ENCODE measurements around the gene LPGAT1. TPM values are rescaled to one million over a fixed set of nuclear protein-coding genes. Genes with fewer than 3 reads are reported as not detected.

LPGAT1 gene
- total and polyA plus RNA-seq, 8 donors = 17.1 to 47.1 (median 20.7) TPM

DNA sequence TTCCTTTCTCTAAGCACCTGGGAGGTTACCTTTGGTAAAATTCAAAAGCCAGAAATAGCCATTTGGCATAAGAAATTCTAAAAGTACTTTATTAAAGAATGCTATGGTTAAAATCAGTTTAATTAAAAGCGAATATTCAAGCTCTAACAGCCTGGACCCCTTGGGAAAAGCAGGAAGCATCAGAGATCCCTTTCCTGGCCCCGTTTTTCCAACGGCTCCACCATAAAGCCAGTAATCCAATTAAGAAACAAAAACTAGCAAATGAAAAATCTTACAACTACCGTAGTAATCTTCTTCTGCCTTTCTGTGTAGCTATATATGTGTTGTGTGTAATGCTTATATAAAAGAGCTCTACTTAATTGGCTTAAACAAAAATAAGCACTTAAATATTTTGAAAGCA lies 121.6 kb downstream of the LPGAT1 start:
- no peak for ATAC-seq
- H3K4me3 ChIP-seq = no peak overlapping the region
- no peaks in the 10 kb centered on the region for H3K4me1 ChIP-seq
- TF ChIP-seq, protein P1, sequence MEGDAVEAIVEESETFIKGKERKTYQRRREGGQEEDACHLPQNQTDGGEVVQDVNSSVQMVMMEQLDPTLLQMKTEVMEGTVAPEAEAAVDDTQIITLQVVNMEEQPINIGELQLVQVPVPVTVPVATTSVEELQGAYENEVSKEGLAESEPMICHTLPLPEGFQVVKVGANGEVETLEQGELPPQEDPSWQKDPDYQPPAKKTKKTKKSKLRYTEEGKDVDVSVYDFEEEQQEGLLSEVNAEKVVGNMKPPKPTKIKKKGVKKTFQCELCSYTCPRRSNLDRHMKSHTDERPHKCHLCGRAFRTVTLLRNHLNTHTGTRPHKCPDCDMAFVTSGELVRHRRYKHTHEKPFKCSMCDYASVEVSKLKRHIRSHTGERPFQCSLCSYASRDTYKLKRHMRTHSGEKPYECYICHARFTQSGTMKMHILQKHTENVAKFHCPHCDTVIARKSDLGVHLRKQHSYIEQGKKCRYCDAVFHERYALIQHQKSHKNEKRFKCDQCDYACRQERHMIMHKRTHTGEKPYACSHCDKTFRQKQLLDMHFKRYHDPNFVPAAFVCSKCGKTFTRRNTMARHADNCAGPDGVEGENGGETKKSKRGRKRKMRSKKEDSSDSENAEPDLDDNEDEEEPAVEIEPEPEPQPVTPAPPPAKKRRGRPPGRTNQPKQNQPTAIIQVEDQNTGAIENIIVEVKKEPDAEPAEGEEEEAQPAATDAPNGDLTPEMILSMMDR (IDR thresholded peaks at IDR 0.05) = no peak
- DNase-seq = no peak
- no peaks in the 10 kb centered on the region for H3K9me3 ChIP-seq
- no peak overlapping the region for H3K27ac ChIP-seq
- intact Hi-C loops (cut with DNase I) = no loop called here
- no peaks in the 10 kb centered on the region for H3K36me3 ChIP-seq
- no peaks in the 10 kb centered on the region for H3K27me3 ChIP-seq

DNA sequence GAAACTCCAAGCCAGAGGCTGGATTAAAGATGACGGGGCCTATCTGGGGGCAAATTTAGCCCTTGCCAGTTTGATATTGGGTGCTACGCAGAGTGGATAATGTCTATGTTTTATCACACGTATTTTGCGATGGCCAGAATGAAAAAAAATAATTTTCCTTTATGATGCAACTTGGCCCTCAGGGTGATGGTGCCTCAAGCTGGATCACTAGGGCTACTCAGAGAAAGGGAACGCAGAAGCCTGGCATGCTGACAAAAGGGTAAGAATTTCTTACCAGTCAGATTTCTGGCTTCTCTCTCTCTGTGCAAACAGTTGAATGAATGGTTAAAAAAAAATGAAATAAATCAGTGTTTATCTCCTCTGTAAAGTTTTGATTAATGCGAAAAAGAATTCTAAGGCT lies 122.6 kb downstream of the LPGAT1 start:
- Histone ChIP-seq H3K27ac (no peak overlapping the region), H3K4me3 (no peak overlapping the region), H3K36me3 (no peaks in the 10 kb centered on the region), H3K4me1 (no peaks in the 10 kb centered on the region), H3K27me3 (no peaks in the 10 kb centered on the region), H3K9me3 (no peaks in the 10 kb centered on the region)
- ATAC-seq (no peak), DNase-seq (no peak)
- TF ChIP-seq, protein P1 (IDR thresholded peaks at IDR 0.05) = no peak
- intact Hi-C loops (cut with DNase I) = no loop called here

DNA sequence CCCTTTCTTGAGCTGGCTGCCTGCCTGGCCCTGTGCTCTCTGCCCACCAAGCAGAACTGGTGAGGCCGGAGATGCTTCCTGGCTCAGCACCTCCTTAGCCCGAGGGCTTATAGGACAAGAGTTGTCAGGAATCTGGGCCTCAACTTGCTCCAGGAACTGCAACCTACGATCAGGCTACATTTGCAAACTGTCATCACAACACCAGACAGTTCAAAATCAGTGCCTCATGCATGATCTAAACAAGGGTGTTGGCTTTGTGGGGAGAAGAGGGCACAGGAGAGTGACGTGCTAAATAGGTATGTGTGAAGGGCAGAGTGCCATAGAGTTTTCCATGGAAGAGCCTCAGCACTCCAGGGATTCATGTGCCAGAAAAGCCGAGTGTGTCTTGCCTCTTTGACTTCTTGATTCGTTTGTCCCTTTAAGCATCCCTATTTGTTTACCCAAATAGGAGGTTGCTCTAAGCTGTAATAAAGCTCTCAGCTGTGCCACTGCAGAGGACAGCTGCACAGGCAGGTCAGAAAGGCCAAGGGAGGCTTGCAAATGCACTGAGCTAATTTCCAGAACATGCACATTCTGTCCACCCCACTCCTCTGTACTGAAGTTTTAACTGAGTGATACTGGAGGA lies 125.0 kb downstream of the LPGAT1 start:
- H3K4me1 ChIP-seq = no peaks in the 10 kb centered on the region
- H3K27me3 ChIP-seq = no peaks in the 10 kb centered on the region
- TF ChIP-seq, protein P1 (IDR thresholded peaks at IDR 0.05) = no peak
- no peak overlapping the region for H3K4me3 ChIP-seq
- H3K27ac ChIP-seq = no peak overlapping the region
- ATAC-seq = no peak
- H3K36me3 ChIP-seq = no peaks in the 10 kb centered on the region
- H3K9me3 ChIP-seq = no peaks in the 10 kb centered on the region
- intact Hi-C loops (cut with DNase I) = no loop called here
- peak in 1 of 4 donors; percentile 26 for DNase-seq

DNA sequence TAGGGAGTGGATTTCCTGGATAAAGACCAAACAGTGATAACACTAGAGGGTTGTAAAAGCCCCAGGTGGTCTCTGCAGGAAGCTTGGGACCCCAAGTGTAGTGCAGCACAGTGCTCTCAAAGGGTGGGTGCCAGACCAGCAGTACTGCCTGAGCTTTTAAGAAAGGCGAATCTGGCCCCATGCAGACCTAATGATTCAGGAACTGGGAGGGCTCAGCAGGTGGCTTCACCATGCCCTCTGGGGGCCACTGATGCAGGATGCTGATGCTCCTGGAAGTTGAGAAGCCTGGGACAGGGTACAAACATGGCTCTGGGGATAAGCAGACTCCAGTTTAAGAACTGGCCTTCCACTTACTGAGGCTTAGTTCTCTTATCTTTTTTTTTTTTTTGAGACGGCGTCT lies 126.0 kb downstream of the LPGAT1 start:
- Histone ChIP-seq H3K9me3 (no peaks in the 10 kb centered on the region), H3K27me3 (peaks cover 0 to 2% of the 10 kb centered on the region in 2 donors), H3K27ac (no peak overlapping the region), H3K36me3 (no peaks in the 10 kb centered on the region), H3K4me3 (no peak overlapping the region), H3K4me1 (no peaks in the 10 kb centered on the region)
- DNase-seq (no peak), ATAC-seq (no peak)
- intact Hi-C loops (cut with DNase I) = loop anchor here in 1 of 2 donors (5.0 kb wide), 1 partner anchor 128 kb away; the partner anchor contains the start of gene LPGAT1
- TF ChIP-seq, protein P1 (IDR thresholded peaks at IDR 0.05) = no peak

DNA sequence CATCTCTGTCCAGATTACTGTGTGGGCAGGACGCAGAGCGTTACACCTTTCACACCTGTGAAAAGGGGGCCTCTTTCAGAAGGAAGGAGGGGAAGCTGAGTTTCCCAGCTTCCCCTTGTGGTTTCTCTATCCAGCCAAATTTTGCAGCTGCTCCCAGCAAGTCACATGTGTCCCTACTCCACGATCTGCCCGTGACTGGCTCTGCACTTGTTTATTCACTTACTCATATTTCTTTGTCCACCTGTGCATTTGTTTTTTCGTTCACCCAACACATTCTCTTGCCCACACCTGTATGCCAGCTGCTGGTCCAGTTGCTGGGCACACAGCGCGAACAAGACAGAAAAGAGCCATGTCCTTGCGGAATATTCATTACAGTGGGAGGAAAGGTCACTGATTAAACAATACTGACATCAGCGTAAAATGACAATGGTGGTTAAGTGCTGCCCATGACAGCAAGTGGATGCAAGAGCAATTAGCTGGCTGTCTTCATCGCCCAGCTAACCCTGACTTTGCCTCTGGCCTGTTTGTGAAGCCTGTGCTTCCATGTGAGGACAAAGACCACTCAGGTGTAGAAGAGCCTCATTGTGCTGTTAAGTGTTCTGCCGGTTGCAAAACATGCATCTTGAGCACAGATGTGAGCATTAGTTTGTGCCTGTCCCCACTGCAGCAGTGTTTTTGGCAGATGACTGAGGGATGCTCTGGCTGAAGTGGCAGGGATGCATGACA lies 126.6 kb downstream of the LPGAT1 start:
- H3K27ac ChIP-seq = no peak overlapping the region
- no peak overlapping the region for H3K4me3 ChIP-seq
- TF ChIP-seq, protein P1 (IDR thresholded peaks at IDR 0.05) = no peak
- no peak for DNase-seq
- H3K36me3 ChIP-seq = no peaks in the 10 kb centered on the region
- peaks cover 0 to 8% of the 10 kb centered on the region in 2 donors for H3K27me3 ChIP-seq
- intact Hi-C loops (cut with DNase I) = loop anchor here in 1 of 2 donors (5.0 kb wide), 1 partner anchor 128 kb away; the partner anchor contains the start of gene LPGAT1
- peaks cover 0 to 2% of the 10 kb centered on the region in 2 donors for H3K4me1 ChIP-seq
- no peak for ATAC-seq
- no peaks in the 10 kb centered on the region for H3K9me3 ChIP-seq
